IPS-18a (cell line): ENCODE data around the gene PRKX.
"Not testable (repeated sequence)": the region's sequence is repeated elsewhere in the genome, so short reads cannot be mapped to it uniquely, and the experiment has no call there.

Experiments used
- H3K27ac ChIP-seq: one replicate; pipeline ENCODE4 v1.5.1; 2013; ENCODE audit warnings: low read length
- H3K27me3 ChIP-seq: one replicate; pipeline ENCODE4 v1.6.1; 2013; ENCODE audit warnings: mild to moderate bottlenecking, low read length; ENCODE audit not compliant: control insufficient read depth, insufficient read depth
- H3K36me3 ChIP-seq: one replicate; pipeline ENCODE4 v1.6.1; 2013; ENCODE audit warnings: low read depth, low read length; ENCODE audit not compliant: control insufficient read depth
- H3K4me1 ChIP-seq: one replicate; pipeline ENCODE4 v1.6.1; 2013; ENCODE audit warnings: low read depth, low read length; ENCODE audit not compliant: control insufficient read depth
- H3K4me3 ChIP-seq: one replicate; pipeline ENCODE4 v1.5.1; 2013; ENCODE audit warnings: low read length
- H3K9ac ChIP-seq: one replicate; pipeline ENCODE4 v1.6.1; 2013; ENCODE audit warnings: mild to moderate bottlenecking, low read length, moderate library complexity
- H3K9me3 ChIP-seq: one replicate; pipeline ENCODE4 v1.6.1; 2013; ENCODE audit warnings: low read depth, low read length; ENCODE audit not compliant: control insufficient read depth

PRKX gene

DNA sequence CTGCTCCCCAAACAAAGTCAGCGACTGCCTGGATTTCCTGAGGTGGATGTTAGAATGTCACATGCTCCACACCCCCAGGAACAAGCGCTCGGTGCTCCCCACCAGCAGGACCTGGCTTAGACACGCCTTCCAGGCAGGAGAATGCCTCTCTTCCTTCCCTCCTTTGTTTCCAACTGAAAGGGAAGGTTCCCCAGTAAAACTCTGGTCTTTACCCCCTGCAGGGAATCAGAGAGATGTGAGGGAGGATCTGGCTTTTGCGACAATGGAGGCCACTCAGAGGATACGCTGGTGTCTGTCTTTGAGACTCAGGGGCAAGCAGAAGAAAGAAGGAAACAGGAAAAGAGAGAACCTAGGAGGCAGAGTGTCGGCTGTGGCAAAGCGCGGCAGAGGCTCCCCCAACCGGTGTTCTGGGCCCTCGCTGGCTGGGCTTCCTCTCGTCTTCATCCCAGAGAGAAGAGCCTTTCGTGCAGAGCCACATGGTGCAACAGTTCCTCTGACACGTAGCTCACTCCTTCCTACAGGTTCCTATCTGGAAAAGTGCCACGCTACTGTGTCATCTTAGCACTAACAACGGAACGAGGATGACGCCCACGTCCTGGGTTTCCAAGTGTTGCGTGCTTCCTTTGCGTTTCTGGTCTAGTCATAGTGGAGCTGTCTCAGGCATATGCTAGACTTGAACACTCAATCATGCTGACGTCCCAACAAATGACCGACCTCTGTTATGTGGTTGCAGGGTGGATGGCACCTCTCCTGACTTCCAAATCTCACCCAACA lies 73.4 kb downstream of the PRKX start:
- not testable (repeated sequence) for H3K4me3 ChIP-seq

DNA sequence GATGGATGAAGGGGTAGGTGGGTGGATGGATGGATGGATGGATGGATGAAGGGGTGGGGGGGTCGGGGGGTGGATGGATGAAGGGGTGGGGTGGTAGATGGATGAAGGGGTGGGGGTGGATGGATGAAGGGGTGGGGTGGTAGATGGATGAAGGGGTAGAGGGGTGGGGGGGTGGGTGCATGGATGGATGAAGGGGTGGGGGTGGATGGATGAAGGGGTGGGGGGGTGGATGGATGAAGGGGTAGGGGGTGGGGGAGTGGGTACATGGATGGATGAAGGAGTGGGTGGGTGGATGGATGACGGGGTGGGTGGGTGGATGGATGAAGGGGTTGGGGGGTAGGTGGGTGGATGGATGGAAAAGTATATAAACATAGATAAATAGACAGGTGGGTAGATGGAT lies 74.2 kb downstream of the PRKX start:
- Histone ChIP-seq H3K4me1 (no peaks in the 10 kb centered on the region), H3K4me3 (no peak overlapping the region), H3K36me3 (peaks cover 10% of the 10 kb centered on the region), H3K27ac (no peak overlapping the region), H3K27me3 (no peaks in the 10 kb centered on the region), H3K9me3 (no peaks in the 10 kb centered on the region), H3K9ac (no peak overlapping the region)

More for the DNA sequence above, 73.4 kb downstream of the PRKX start:
- not testable (repeated sequence) for H3K4me1 ChIP-seq, H3K9me3 ChIP-seq, H3K9ac ChIP-seq, H3K27ac ChIP-seq, H3K27me3 ChIP-seq
- H3K36me3 ChIP-seq, result peaks cover 14% of the 10 kb centered on the region

DNA sequence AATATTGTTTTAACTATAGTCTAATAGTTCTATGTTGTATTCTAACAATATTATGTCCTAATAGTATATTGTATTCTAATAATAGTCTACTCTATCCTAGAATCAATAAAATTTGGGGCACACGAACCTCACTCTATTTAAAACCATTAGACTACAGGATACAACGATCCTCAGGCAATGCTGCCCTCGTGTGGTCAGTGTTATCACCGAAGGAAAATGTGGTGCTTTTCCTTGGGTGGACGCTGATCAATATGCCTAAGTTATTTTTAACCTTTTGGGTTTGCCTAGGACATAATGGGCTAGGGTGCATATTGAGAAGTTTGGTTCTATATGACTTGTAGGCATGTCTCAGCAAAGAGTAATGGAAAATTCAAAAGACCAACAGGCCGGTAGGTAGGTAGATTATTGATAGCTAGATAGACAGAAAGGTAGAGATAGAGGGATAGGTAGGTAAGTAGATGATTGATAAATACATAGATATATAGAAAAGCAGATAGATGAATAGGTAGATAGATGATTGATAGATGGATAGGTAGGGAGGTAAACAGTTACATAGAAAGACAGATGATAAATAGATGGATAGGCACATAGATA lies 75.1 kb downstream of the PRKX start:
- no peaks in the 10 kb centered on the region for H3K27me3 ChIP-seq
- no peaks in the 10 kb centered on the region for H3K9me3 ChIP-seq
- peaks cover 13% of the 10 kb centered on the region for H3K36me3 ChIP-seq
- no peak overlapping the region for H3K9ac ChIP-seq
- H3K27ac ChIP-seq, result no peak overlapping the region
- no peak overlapping the region for H3K4me3 ChIP-seq
- H3K4me1 ChIP-seq, result no peaks in the 10 kb centered on the region

DNA sequence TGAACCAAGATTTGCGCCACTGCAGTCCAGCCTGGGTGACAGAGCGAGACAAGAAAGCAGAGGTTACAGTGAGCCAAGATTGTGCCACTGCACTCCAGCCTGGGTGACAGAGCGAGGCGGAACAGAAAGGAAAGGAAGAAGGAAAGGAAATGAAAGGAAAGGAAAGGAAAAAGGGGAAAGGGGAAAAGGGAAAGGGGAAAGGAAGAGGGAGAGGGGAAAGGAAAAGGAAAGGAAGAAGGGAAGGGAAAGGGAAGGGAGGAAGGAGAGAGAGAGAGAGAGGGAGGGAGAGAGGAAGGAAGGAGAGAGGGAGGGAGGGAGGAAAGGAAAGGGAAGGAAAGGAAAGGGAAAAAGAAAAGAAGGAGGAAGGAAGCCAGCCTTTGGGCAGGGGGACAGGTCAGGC lies 76.6 kb downstream of the PRKX start:
- H3K9me3 ChIP-seq, result no peaks in the 10 kb centered on the region
- H3K9ac ChIP-seq, result no peak overlapping the region
- H3K36me3 ChIP-seq, result peaks cover 23% of the 10 kb centered on the region
- no peaks in the 10 kb centered on the region for H3K4me1 ChIP-seq
- no peak overlapping the region for H3K4me3 ChIP-seq
- H3K27ac ChIP-seq, result no peak overlapping the region
- H3K27me3 ChIP-seq, result no peaks in the 10 kb centered on the region

DNA sequence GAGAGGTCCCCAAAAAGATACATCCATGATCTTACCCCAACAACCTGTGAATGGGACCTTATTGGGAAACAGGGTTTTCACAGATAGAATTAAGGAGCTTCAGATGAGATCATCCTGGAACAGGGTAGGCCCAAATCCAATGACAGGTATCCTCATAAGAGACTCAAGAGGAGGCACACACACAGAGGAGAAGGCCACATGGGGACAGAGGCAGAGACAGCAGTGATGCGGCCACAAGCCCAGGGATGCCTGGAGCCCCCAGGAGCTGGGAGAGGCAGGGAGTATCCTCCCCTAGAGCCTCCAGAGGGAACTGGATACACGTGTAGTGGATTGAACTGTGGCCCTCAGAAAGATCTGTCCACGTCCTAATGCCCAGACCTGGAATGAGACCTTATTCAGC lies 82.3 kb downstream of the PRKX start:
- Histone ChIP-seq H3K36me3 (peaks cover 34% of the 10 kb centered on the region), H3K9ac (no peak overlapping the region), H3K4me1 (no peaks in the 10 kb centered on the region), H3K27ac (no peak overlapping the region), H3K9me3 (no peaks in the 10 kb centered on the region), H3K4me3 (no peak overlapping the region), H3K27me3 (no peaks in the 10 kb centered on the region)

DNA sequence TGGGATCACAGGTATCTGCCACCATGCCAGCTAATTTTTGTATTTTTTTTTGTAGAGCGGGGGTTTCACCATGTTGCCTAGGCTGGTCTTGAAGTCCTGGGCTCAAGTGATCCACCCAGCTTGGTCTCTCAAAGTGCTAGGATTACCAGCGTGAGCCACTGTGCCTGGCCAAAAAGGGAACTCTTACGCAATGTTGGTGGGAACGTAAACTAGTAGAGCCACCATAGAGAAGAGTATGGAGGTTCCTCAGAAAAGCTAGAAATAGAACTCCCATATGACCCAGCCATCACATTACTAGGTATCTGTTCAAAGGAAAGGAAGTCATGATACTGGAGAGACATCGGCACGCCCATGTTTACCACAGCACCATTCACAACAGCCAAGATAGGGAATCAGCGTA lies 85.9 kb downstream of the PRKX start:
- Histone ChIP-seq H3K27ac (no peak overlapping the region), H3K4me3 (no peak overlapping the region), H3K4me1 (no peaks in the 10 kb centered on the region), H3K27me3 (no peaks in the 10 kb centered on the region), H3K9ac (no peak overlapping the region), H3K36me3 (peaks cover 25% of the 10 kb centered on the region), H3K9me3 (no peaks in the 10 kb centered on the region)

DNA sequence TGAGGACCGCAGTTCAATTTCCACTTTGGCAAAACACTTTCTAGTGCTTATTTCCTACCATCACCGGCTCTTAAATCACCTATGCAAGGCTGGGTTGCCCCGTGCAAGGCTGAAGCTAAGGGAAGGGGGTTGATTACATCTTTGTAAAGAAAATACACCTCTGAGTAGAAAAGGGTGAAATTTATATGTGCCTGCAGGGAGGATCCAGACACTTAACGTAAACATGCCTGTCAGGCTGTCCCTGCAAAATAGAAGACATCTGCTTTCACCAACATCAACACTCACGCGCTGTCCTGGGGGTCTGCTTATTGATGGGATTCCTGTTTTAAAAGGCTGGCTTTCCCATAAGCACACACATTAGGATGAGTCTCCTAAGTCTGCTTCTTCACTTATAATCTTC lies 92.0 kb downstream of the PRKX start:
- no peaks in the 10 kb centered on the region for H3K4me1 ChIP-seq
- no peak overlapping the region for H3K27ac ChIP-seq
- H3K36me3 ChIP-seq, result peaks cover 13% of the 10 kb centered on the region

DNA sequence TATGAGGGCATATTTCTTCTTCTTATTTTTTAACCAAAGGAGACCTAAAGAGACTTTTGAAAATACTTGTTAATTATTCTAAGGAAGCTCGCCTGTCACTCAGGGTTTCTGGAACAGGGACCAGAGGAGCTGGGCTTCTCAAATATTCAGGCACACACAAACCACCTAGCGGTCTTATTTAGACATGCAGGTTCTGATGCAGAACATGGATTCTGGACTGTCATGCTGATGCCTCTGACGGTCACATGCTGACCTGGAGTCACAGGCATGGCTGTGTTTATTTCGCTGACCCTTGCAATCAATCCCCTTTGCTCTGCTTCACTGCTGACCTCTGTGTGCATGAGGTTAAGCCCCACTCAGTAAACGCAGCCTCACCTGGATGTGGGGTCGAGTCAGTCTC lies 101.7 kb downstream of the PRKX start:
- H3K36me3 ChIP-seq, result peaks cover 38% of the 10 kb centered on the region
- not testable (repeated sequence) for H3K9ac ChIP-seq, H3K27me3 ChIP-seq, H3K27ac ChIP-seq, H3K4me3 ChIP-seq, H3K9me3 ChIP-seq, H3K4me1 ChIP-seq

More for the DNA sequence above, 92.0 kb downstream of the PRKX start:
- Histone ChIP-seq H3K9ac (no peak overlapping the region), H3K27me3 (no peaks in the 10 kb centered on the region), H3K4me3 (no peak overlapping the region), H3K9me3 (no peaks in the 10 kb centered on the region)

DNA sequence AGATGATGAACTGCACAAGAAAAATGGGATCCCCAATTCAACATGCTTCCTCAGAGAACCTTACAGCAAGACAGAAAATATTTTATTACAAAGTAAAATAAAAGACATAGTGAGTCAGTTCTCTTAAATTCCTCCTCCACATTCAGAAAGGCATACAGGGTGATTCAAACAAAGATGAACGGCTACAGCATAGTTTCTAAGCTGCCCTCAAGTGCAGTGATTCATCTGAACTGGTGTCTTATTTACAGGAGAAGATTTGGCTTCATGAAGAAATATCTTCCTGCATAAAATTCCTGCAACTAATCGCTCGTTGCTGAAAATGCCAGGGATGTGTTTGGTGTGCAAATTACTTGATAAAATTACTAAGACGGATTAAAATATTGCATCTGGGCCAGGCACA lies 103.6 kb downstream of the PRKX start:
- Histone ChIP-seq H3K27ac (no peak overlapping the region), H3K4me1 (no peaks in the 10 kb centered on the region), H3K9me3 (no peaks in the 10 kb centered on the region), H3K36me3 (peaks cover 29% of the 10 kb centered on the region), H3K9ac (no peak overlapping the region), H3K4me3 (no peak overlapping the region), H3K27me3 (no peaks in the 10 kb centered on the region)

DNA sequence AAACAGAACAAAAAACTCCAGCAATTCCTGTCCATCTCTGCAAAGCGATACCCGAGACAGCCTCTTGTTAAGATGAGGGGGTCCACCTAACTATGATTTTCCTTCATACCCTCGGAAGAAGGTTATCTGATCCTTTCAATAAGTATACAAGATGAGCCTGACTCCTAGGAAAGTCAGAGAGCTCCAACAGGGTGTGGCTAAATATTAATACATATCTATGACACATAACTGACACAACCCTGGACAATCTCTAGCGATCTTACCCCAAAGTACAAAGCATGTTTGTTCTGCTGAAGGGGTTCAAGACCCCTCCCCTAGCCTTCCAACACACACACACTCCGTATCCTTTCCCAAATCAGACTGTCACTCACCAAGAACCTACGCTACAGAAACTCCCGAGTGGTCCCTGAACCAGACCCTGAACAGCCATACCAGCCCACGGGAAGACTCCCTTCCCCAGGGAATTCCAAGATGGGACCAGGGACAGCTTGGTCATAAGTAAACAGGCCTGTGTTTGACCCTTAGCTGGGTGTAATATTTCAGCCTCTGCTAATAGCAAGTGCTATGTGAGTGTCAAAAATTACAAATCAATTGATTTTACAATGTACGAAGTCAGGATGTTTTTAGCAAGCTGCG lies 110.3 kb downstream of the PRKX start:
- Histone ChIP-seq H3K4me3 (no peak overlapping the region), H3K27me3 (no peaks in the 10 kb centered on the region), H3K36me3 (peaks cover 5% of the 10 kb centered on the region), H3K9ac (no peak overlapping the region), H3K4me1 (no peaks in the 10 kb centered on the region), H3K27ac (no peak overlapping the region), H3K9me3 (no peaks in the 10 kb centered on the region)

DNA sequence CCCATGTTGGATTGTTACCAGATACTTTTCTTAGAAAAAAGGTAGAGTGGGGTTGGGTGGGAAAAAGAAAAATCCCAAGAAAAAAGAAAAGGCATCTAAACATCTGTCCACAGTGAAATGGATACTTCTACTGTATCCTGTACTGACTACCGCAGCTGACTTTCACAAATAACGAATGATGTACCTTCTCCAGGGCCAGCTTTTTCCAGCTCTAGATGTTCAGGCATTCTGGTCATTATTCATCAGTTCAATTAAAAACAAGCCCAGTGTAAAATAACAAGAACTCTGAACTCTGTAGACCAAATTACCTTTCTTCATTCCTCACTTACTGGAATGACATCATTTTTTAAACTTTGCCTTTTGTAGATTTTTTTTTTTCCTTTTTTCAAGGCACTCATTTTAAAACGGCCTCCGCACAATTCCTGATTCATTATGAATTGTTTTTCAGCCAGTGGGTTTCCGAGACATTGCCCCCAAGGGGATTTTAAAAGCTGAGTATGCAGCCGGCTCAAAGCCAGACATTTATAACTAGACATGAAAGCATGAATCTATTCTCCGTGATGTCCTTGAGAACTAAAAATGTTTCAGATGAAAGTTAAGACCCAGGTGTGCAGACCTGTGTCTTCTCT lies 113.5 kb downstream of the PRKX start:
- Histone ChIP-seq H3K4me1 (no peaks in the 10 kb centered on the region), H3K4me3 (no peak overlapping the region), H3K9me3 (no peaks in the 10 kb centered on the region), H3K36me3 (no peaks in the 10 kb centered on the region), H3K27ac (no peak overlapping the region), H3K27me3 (no peaks in the 10 kb centered on the region), H3K9ac (no peak overlapping the region)
